ENCODE data around the gene BEST3.

DNA sequence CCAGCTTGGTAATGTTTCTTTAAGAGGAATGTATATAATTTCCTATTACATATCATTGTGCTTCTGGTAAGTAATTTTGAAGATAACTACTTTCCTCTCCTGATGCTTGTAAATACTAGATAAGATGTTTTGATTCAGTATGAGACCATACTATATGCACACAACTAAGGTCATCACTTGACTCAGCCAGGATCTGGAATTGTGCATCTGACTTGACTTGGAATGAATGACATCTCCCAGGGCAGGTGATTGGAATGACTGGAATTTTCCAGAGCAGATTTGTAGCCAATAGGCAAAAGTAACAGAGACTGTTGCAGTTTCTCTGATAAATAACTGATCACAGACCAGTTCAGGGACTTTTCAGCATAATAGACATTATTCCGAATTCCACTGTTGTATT lies 11.1 kb downstream of the BEST3 start:
- TF ChIP-seq, protein P1, sequence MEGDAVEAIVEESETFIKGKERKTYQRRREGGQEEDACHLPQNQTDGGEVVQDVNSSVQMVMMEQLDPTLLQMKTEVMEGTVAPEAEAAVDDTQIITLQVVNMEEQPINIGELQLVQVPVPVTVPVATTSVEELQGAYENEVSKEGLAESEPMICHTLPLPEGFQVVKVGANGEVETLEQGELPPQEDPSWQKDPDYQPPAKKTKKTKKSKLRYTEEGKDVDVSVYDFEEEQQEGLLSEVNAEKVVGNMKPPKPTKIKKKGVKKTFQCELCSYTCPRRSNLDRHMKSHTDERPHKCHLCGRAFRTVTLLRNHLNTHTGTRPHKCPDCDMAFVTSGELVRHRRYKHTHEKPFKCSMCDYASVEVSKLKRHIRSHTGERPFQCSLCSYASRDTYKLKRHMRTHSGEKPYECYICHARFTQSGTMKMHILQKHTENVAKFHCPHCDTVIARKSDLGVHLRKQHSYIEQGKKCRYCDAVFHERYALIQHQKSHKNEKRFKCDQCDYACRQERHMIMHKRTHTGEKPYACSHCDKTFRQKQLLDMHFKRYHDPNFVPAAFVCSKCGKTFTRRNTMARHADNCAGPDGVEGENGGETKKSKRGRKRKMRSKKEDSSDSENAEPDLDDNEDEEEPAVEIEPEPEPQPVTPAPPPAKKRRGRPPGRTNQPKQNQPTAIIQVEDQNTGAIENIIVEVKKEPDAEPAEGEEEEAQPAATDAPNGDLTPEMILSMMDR (IDR thresholded peaks at IDR 0.05; ENCODE audit: poor library complexity, severe bottlenecking): no peak
- TF ChIP-seq POLR2AphosphoS5 (IDR thresholded peaks at IDR 0.05): no peak
- TF ChIP-seq EP300 (conservative IDR thresholded peaks at IDR 0.05; ENCODE audit: poor library complexity, severe bottlenecking): no peak

Data from neural cell (in vitro differentiated cells).